GM13977 (cell line): ENCODE data around the gene EGR1.

Experiments
- DNase-seq: peaks from one replicate; pipeline ENCODE4 v3.0.0; 2012; ENCODE audit warnings: low spot score
- in situ Hi-C: fragments of 300-500 bp; cut with MboI; formaldehyde crosslinking; loops from one replicate; pipeline ENCODE4 v1.12.0; 2022; ENCODE audit warnings: low sequenced_read_pairs, low pct_unique_long_range_greater_than_20kb, mixed read lengths, inconsistent platforms; ENCODE audit not compliant: unreplicated experiment
- TF ChIP-seq, protein P1 (sequence below): IDR thresholded peaks from 2 replicates; pipeline ENCODE4 v1.5.1; 2012; ENCODE audit warnings: mild to moderate bottlenecking, control low read depth; ENCODE audit not compliant: insufficient read depth; ENCODE audit errors: extremely low read depth, missing control alignments

EGR1 gene

DNA sequence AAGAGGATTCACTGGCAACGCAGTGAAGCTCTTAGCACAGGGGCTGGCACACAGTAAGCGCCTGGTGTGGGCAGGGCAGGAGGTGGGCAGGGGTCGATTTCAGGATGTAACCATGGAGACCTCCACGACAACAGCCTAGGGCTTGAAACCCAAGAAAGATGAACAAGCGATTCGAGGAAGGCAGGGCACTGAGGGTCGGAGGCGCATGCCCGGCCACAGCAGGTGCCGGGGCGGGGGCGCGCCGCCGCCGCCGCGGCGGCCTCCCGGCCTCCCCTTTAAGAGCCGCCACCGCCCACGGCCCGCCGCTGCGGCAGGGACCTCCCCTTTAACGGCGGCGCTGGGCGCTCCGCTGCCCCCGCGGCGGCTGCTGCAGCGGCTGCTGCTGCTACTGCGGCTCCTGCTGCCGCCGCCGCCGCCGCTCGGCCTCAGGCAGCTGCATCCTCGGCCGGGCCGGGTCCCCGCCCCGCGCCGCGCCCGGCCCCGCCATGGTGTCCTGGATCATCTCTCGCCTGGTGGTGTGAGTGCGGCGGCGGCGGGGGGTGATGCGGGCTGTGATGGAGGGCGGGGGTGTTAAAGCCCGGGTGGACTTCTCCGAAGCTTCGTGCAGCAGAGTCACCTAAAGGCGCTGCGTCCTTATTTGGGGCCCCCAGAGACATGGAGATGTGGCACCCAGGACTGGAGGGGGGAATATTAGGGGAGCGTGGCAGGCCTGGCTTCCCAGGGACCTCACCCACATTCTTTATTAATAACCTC lies 26.4 kb upstream of the EGR1 start, which contains the start of gene REEP2:
Gene REEP2, plus strand, starts transcription at position 334 of the 753 bp plus-strand sequence. Its CDS starts 152 bp downstream, at position 486.
- peak; percentile 93 for DNase-seq
- TF ChIP-seq, protein P1, sequence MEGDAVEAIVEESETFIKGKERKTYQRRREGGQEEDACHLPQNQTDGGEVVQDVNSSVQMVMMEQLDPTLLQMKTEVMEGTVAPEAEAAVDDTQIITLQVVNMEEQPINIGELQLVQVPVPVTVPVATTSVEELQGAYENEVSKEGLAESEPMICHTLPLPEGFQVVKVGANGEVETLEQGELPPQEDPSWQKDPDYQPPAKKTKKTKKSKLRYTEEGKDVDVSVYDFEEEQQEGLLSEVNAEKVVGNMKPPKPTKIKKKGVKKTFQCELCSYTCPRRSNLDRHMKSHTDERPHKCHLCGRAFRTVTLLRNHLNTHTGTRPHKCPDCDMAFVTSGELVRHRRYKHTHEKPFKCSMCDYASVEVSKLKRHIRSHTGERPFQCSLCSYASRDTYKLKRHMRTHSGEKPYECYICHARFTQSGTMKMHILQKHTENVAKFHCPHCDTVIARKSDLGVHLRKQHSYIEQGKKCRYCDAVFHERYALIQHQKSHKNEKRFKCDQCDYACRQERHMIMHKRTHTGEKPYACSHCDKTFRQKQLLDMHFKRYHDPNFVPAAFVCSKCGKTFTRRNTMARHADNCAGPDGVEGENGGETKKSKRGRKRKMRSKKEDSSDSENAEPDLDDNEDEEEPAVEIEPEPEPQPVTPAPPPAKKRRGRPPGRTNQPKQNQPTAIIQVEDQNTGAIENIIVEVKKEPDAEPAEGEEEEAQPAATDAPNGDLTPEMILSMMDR = no peak
- in situ Hi-C loops = no loop called here

DNA sequence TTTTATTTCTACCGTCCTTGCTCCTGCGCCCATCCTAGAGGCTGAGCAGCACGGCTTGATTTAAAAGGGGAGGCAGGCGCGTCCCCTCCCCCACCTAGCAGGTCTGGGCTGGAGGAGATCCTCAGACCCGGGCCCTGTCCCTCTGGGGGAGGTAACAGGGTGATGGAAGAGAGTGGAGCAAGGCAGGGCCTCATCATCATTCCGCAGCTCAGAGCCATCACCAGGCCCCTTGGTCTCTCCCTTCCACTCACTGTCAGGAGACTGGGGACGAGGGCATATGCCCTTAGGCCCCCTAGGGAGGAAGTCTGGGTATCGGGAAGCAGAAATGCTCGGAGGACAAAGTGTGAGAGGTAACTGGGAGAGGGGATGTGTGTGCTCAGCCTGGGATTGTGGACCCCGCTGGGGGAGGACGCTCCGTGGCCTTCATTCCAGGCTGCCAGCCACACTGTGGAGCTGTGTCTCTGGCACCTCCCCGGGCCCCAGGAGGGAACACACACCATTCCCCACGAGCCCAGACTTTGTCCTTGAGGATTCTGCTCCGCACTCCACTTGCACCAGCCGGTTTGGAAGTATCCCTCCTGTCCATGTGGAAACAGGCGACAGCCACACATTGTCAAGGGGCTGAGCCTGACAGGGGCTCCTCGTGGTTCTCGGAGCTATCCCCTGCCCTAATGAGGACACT lies 25.7 kb upstream of the EGR1 start:
- no peak for DNase-seq
- in situ Hi-C loops = loop anchor here (10.0 kb wide), 1 partner anchor 65 kb away; no protein-coding TSS in a partner anchor
- TF ChIP-seq, protein P1 = no peak

DNA sequence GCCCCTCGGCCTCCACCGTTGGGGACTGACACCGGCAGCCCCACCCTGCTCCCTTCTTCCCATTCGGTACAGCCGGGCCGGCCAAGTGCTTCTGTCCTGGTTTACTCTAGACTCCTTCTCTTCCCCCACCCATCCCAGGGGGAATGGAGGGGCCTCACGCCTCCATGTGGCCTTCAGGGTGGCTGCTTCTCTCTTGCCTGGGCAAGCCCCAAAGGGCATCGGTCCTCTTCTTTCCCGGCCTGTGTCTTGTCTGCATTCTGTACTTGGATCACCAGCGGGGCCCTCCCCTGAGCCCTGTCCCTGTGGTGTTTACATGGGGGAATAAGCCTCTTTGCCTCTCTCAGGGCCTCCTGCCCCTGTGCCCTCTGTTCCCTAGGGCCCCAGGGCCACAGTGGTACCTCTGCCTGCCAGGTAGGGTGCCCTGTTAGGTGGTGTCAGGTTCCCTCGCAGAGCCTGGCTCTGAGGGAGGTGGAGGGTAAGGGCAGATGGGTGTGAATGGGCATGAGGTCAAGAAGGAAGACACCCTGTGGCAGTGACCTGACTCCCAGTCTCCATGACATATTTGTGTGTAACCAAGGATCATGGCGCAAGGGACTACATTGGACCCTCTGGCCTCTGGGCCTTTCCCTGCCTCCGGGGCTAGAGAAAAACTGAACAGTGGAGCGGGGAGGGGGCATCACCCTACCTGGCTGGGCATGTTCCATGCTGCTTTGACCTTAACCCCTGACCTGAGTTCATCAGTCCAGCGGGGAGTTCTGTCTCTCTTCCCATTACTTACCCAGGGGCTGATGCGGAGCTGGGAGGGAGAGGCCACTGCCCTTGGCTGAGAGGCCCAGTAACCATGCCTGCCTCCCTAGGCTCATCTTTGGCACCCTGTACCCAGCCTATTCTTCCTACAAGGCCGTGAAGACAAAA lies 24.9 kb upstream of the EGR1 start:
- TF ChIP-seq, protein P1 = no peak
- no peak for DNase-seq
- in situ Hi-C loops = loop anchor here (10.0 kb wide), 1 partner anchor 64 kb away; no protein-coding TSS in a partner anchor

DNA sequence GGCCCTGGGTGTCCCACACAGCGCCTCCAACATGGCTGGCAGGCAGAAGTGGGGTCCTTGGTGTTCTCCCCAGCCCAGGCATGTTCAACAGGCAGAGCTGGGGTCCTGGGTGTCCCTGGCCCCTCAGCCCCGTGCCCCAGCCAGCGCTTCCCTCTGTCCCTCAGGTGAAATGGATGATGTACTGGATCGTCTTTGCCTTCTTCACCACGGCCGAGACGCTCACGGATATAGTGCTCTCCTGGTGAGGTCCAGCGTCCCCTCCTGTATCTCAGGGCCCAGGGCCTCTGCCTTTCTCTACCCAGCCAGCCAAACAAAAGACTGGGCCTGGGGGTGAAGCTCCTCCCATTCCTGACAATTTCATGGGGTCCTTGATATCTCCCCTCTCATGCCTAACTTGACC lies 24.1 kb upstream of the EGR1 start:
- TF ChIP-seq, protein P1 = no peak
- DNase-seq = peak; percentile 6
- in situ Hi-C loops = loop anchor here (10.0 kb wide), 1 partner anchor 64 kb away; no protein-coding TSS in a partner anchor

DNA sequence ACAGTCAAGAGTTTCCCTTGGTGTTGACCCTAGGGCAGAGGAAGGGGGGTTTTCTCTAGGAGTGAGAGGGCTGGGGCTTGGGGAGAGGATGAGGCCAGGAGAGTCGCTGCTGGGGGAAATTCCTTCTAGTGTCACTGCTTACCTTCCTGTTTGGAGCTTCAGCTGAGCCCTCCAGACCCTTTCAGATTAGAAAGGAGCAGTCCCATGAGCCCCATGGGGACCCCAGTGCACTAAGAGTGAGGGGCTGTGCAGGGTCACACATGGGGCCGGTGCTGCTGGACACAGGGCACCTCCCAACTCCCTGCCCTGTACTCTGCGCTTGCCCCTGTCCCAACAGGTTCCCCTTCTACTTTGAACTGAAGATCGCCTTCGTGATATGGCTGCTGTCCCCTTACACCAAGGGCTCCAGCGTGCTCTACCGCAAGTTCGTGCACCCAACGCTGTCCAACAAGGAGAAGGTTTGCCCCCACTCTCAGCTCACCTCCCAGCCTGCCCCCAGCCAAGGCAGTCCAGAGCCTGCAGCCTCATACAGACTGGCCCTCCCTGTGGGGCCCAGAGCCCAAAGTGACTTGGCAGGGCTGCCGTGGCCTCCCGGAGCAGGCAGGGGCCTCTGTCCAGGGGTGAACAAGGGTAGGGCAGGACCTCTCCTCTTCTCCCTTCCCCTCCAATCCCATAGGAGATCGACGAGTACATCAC lies 21.1 kb upstream of the EGR1 start:
- in situ Hi-C loops = loop anchor here (10.0 kb wide), 1 partner anchor 61 kb away; no protein-coding TSS in a partner anchor
- TF ChIP-seq, protein P1 = no peak
- DNase-seq = peak; percentile 24
